GM10266 (cell line): ENCODE results near the gene KCNMA1.

ENCODE experiments used
- DNase-seq: peaks from one replicate; pipeline ENCODE4 v3.0.0; 2012; ENCODE audit errors: extremely low spot score
- TF ChIP-seq, protein P1 (sequence below): IDR thresholded peaks from 2 replicates; pipeline ENCODE4 v1.5.1; 2012; ENCODE audit warnings: mild to moderate bottlenecking, low read depth; ENCODE audit not compliant: control insufficient read depth, insufficient read depth; ENCODE audit errors: missing control alignments

The KCNMA1 gene

DNA sequence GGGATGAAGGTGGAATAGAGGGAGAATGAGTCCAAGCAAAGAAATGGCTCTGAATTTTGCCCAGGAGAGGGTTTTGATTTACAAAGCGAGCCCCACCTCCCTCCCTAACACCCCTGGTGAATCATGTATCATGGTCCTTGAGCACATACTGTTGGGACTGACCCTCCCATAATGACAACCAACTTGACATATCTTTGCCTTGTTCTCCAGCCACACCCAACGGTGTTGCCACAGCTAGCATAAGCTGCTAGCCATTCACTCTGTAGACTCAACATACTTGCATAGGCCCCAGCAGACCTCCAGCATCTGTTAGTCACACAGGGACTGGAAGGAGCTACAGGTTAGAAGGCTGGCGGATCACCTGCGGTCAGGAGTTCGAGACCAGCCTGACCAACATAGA lies 538.5 kb downstream of the KCNMA1 start:
- DNase-seq = no peak
- TF ChIP-seq, protein P1, sequence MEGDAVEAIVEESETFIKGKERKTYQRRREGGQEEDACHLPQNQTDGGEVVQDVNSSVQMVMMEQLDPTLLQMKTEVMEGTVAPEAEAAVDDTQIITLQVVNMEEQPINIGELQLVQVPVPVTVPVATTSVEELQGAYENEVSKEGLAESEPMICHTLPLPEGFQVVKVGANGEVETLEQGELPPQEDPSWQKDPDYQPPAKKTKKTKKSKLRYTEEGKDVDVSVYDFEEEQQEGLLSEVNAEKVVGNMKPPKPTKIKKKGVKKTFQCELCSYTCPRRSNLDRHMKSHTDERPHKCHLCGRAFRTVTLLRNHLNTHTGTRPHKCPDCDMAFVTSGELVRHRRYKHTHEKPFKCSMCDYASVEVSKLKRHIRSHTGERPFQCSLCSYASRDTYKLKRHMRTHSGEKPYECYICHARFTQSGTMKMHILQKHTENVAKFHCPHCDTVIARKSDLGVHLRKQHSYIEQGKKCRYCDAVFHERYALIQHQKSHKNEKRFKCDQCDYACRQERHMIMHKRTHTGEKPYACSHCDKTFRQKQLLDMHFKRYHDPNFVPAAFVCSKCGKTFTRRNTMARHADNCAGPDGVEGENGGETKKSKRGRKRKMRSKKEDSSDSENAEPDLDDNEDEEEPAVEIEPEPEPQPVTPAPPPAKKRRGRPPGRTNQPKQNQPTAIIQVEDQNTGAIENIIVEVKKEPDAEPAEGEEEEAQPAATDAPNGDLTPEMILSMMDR = no peak

GRCh38 chr10:77097625-77098024 lies 540.0 kb downstream of the KCNMA1 start:
- no peak for DNase-seq
- TF ChIP-seq, protein P1 = no peak

GRCh38 chr10:77093126-77093525 lies 544.5 kb downstream of the KCNMA1 start:
- DNase-seq = no peak
- TF ChIP-seq, protein P1 = no peak

DNA sequence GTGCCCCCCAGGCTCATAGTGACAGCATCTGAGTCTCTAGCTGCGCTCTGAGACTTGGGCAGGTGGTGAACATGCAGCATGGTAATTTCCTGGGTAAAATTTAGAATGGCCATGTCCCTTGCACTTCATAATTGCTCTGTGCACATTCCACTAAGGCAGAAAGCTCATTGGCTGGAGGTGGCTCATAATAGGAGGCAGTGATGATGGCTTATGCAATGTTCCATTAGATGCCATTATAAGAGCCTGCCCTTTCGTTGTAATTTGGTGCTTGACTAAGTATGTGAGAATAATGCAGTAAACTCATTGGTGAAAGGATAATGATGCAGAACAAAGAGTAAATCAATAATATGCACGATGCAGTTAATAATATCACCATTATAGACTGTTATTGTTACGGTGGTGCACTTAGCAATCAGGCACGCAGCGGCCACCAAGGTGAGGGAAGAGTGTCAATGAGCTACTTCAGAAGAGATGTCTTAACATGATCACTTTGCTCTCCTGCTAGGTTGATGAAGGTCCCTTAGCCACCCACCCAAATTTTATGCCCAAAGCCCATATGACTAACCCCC lies 545.9 kb downstream of the KCNMA1 start:
- DNase-seq = no peak
- TF ChIP-seq, protein P1 = no peak

DNA sequence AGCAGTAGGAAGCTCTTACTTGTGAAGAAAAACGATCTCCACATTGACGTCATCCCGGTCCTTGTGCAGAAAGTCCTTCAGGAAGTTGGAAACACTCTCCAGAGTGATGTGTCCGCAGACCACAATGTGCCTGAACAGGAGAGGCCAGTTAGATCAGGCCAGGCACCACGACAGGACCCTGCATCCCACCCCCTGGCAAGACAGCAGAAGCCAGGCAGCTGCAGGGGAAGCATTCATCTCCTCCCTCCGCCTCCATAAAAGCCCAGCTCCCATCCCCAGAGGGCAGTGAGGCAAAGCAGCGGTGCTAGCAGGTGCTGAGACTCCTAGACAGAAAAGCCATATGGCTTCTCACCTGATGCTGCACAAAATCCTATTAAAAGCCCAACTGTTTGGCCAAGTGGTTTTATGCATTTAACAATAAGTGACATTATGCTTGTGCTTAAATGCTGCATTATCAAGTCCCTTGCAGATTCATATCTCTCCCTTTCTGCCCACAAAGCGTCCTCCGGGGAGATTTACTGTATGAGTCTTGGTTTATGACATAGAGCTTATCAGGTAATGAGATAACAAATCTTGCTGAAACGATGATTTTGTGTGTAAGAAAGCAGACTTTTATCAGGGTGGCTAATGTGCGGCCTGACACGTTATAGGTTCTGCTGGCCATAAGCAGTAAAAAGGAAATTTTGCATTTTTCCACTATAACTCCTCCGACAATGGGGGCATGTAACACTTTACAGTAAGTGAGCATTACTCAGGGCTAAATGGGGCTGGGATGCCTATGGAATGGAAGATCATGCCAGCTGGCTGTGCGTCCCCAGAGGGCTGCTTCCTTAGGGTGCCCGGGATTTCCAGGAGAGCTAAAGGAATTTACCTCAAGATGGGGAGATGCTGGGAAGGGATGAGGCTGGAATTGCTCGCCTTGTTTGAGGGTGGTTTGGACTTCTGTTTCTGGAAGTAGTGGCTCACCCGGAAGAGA lies 546.9 kb downstream of the KCNMA1 start:
- DNase-seq = no peak
- TF ChIP-seq, protein P1 = no peak

DNA sequence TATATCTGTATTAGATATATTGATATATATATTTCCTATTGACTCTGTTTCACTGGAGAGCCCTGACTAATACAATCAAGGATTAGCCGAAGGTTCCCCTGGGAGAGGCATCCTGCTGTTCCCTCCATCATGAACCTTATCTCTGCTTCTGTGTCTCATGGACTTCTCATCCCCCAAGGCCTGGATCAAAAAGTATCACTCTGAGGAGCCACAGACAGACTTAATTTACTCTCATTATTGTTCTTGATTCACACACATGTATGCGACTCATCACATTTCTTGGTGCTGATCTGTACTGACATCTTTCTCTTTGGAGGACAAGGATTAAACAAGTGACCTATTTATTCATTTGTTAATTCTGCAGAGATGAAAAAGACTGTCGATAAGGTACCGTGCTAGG lies 550.2 kb downstream of the KCNMA1 start:
- DNase-seq = no peak
- TF ChIP-seq, protein P1 = no peak

- TF ChIP-seq, protein P1 = no peak
- DNase-seq = no peak
Measured at GRCh38 chr10:77086081-77086480, 551.5 kb downstream of the KCNMA1 start.
